AG04450 (cell line): ENCODE measurements around the gene TP53I3. TPM values are rescaled to one million over a fixed set of nuclear protein-coding genes. Genes with fewer than 3 reads are reported as not detected.

ENCODE experiments used
- CTCF ChIA-PET: fragments of 300-600, 350-600 bp; formaldehyde crosslinking; extraction: SDS; loops from one replicate; lab custom pipeline; 2022; ENCODE audit warnings: antibody characterized with exemption, inconsistent platforms; lab: Charles Lee
- POLR2A ChIA-PET: fragments of 350-600 bp; formaldehyde crosslinking; extraction: SDS; loops from one replicate; lab custom pipeline; 2021; ENCODE audit warnings: antibody characterized with exemption, inconsistent platforms; lab: Yijun Ruan, JAX
- DNase-seq: peaks from one replicate; pipeline ENCODE4 v3.0.0-alpha.2; 2011; ENCODE audit warnings: low read depth, low spot score
- H3K27ac ChIP-seq: one replicate; pipeline ENCODE4 v1.5.1; 2012; ENCODE audit warnings: low read depth, low read length, control low read depth
- H3K27me3 ChIP-seq: one replicate; pipeline ENCODE4 v1.6.0; 2012; ENCODE audit warnings: low read length; ENCODE audit not compliant: control insufficient read depth, insufficient read depth
- H3K4me3 ChIP-seq: 2 replicates; pipeline ENCODE4 v1.5.1; 2011; ENCODE audit warnings: mild to moderate bottlenecking, low read depth, low read length, control low read depth
- H3K9me3 ChIP-seq: 2 replicates; pipeline ENCODE4 v1.5.1; 2012; ENCODE audit warnings: low read length; ENCODE audit not compliant: control insufficient read depth, insufficient read depth
- polyA plus RNA-seq: library from polyadenylated mRNA; depleted of rRNA; stranded (reverse); fragments of >200 nt; gene quantifications from 2 replicates; pipeline ENCODE4 v1.2.3, GENCODE V29; 2011
- TF ChIP-seq, protein P1 (sequence below): IDR thresholded peaks from 2 replicates; pipeline ENCODE4 v1.5.1; 2011; ENCODE audit warnings: low read depth, low read length, control low read depth, inconsistent platforms

TP53I3 gene
- polyA plus RNA-seq, 1 experiment: 44.6 TPM

DNA sequence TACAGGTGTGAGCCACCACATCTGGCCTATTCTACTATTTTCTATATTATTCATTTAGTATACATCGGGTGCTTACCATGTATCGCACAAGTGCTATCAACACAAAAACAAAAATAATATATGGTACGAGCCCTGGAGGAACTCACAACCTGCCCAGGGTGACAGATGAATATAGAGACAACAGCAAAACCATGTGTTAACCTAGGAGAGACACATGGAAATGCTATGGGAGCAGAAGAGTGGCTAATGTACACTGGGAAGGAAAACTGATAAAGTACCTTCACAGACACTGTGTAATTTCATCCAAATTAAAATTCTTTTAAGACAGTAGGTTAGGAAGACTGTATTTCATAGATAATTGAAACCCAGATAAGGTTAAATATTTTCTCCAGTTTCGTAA lies 12.4 kb downstream of the TP53I3 start:
- ChIA-PET POLR2A (no interaction called here), CTCF (interaction anchor here (1.3 to 3.4 kb wide), 2 partner anchors 12 to 146 kb away, joined by 5 to 18 read pairs; partner anchors contain the start of genes ATAD2B and TP53I3)
- Histone ChIP-seq H3K27ac (no peak overlapping the region), H3K27me3 (no peaks in the 10 kb centered on the region), H3K9me3 (no peaks in the 10 kb centered on the region; the same call in 1 of the 2 replicates), H3K4me3 (no peak overlapping the region)
- TF ChIP-seq, protein P1, sequence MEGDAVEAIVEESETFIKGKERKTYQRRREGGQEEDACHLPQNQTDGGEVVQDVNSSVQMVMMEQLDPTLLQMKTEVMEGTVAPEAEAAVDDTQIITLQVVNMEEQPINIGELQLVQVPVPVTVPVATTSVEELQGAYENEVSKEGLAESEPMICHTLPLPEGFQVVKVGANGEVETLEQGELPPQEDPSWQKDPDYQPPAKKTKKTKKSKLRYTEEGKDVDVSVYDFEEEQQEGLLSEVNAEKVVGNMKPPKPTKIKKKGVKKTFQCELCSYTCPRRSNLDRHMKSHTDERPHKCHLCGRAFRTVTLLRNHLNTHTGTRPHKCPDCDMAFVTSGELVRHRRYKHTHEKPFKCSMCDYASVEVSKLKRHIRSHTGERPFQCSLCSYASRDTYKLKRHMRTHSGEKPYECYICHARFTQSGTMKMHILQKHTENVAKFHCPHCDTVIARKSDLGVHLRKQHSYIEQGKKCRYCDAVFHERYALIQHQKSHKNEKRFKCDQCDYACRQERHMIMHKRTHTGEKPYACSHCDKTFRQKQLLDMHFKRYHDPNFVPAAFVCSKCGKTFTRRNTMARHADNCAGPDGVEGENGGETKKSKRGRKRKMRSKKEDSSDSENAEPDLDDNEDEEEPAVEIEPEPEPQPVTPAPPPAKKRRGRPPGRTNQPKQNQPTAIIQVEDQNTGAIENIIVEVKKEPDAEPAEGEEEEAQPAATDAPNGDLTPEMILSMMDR: no peak
- DNase-seq: no peak

DNA sequence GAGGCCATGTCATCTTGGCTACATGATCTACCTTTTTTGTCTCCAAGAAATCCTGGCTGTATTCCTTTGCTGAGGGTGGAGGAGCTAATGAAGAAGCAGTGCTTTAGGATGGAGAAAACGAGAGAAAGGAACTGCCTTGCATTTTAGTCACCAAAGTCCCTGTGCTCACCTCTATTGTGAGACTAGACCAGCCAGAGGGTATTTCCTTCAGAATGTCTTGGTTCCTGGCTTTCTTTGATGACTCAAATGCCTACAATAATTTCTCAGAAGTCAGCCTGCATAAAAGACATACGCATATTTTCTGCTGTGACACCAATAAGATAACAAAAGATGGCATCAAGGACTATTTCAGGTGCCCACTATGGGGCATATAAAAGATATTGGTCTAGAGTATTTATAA lies 19.3 kb downstream of the TP53I3 start:
- ChIA-PET CTCF (interaction anchor here (0.7 kb wide), 1 partner anchor 19 kb away, joined by 3 read pairs; the partner anchor contains the start of gene TP53I3), POLR2A (interaction anchor here (1.3 kb wide), 1 partner anchor 18 kb away, joined by 4 read pairs; the partner anchor contains the start of gene WDCP)
- Histone ChIP-seq H3K9me3 (no peaks in the 10 kb centered on the region), H3K27me3 (no peaks in the 10 kb centered on the region), H3K27ac (no peak overlapping the region), H3K4me3 (no peak overlapping the region)
- no peak for DNase-seq
- TF ChIP-seq, protein P1: no peak

GRCh38 chr2:24058564-24059271 lies 25.9 kb downstream of the TP53I3 start:
- Histone ChIP-seq H3K27me3 (no peaks in the 10 kb centered on the region), H3K27ac (no peak overlapping the region), H3K9me3 (no peaks in the 10 kb centered on the region), H3K4me3 (no peak overlapping the region)
- ChIA-PET CTCF (no interaction called here), POLR2A (no interaction called here)
- TF ChIP-seq, protein P1: no peak
- DNase-seq: no peak

GRCh38 chr2:24055750-24056149 lies 28.9 kb downstream of the TP53I3 start:
- ChIA-PET POLR2A (interaction anchor here (1.2 kb wide), 1 partner anchor 8 kb away, joined by 3 read pairs; the partner anchor contains the start of gene WDCP), CTCF (no interaction called here)
- TF ChIP-seq, protein P1: no peak
- H3K4me3 ChIP-seq: no peak overlapping the region
- no peak for DNase-seq
- H3K27ac ChIP-seq: no peak overlapping the region
- H3K27me3 ChIP-seq: no peaks in the 10 kb centered on the region
- no peaks in the 10 kb centered on the region for H3K9me3 ChIP-seq

DNA sequence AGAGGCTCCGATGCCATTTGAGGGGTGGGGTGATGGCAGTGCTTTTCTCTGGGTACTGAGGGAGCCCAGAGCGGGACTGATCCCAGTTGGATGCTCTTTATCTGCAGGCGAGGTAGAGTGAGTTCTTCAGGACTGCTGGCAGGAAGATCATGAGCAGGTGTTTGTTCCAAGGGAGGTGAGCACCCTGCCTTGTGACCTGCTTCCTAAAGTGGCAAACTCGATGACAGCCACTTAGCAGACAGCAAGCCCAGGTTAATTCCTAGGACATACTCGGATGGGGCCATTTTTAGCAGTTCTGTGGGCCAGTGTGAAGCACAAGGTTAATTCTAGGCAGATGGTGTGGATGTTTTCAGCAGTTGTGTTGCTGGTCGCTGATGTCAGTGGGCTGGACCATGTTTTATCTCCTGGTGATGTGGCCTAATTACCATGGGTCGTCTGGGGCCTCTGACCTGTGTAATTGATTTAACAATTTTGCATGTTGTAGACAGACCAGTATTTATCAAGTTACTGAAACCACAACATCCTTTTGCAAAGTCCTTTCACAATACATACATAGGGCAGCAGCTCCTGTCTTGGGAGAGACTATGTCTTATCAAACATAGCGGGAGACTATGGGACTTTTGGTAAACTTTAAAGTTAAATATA lies 30.1 kb downstream of the TP53I3 start:
- TF ChIP-seq, protein P1: no peak
- Histone ChIP-seq H3K4me3 (no peak overlapping the region), H3K9me3 (no peaks in the 10 kb centered on the region; the same call in 1 of the 2 replicates), H3K27ac (no peak overlapping the region), H3K27me3 (no peaks in the 10 kb centered on the region)
- POLR2A ChIA-PET: no interaction called here
- CTCF ChIA-PET: interaction anchor here (0.7 kb wide), 1 partner anchor 413 kb away, joined by 3 read pairs; no protein-coding TSS in a partner anchor
- DNase-seq: no peak
